NB4 (cell line): ENCODE results near the gene RANGAP1.

Source experiments
- DNase-seq: peaks from one replicate; pipeline ENCODE4 v3.0.0; 2010; ENCODE audit warnings: low read depth
- H3K4me3 ChIP-seq: one replicate; pipeline ENCODE4 v1.5.1; 2011; ENCODE audit warnings: mild to moderate bottlenecking, low read depth, low read length, moderate library complexity
- CTCF ChIP-seq: IDR thresholded peaks from one replicate; pipeline ENCODE4 v1.5.1; 2012; ENCODE audit warnings: low read depth, low read length
- MAX ChIP-seq: IDR thresholded peaks from 2 replicates; pipeline ENCODE4 v1.6.1; 2011; ENCODE audit warnings: low read depth, low read length
- MYC ChIP-seq: IDR thresholded peaks from 2 replicates; pipeline ENCODE4 v1.6.1; 2011; ENCODE audit warnings: low read depth, low read length
- POLR2A ChIP-seq: IDR thresholded peaks from 2 replicates; pipeline ENCODE4 v1.6.1; 2011; ENCODE audit warnings: mild to moderate bottlenecking; ENCODE audit not compliant: insufficient read length; ENCODE audit errors: extremely low read depth

RANGAP1 gene

DNA sequence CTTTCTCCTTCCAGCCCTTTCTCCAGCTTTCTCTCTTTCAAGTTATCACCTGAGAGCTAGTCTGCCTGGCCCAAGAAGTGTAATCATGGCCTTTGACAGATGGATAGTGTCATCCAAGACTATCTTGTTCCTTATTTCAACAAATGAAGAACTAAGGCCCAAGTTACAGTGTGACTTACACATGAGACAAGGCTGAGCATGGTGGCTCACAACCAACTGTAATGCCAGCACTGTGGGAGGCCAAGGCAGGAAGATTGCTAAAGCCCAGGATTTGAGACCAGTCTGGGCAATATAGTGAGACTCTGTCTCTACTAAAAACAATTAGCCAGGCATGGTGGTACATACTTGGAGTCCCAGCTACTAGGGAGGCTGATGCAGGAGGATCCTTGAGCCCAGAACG, 3.7 kb upstream of the RANGAP1 start:
- H3K4me3 ChIP-seq = no peak overlapping the region
- no peak for TF ChIP-seq POLR2A
- TF ChIP-seq MYC = no peak
- TF ChIP-seq CTCF = no peak
- no peak for TF ChIP-seq MAX
- DNase-seq = no peak

- H3K4me3 ChIP-seq = no peak overlapping the region
- TF ChIP-seq MYC = no peak
- DNase-seq = no peak
Observed at GRCh38 chr22:41288245-41288946, 2.4 kb upstream of the RANGAP1 start.

DNA sequence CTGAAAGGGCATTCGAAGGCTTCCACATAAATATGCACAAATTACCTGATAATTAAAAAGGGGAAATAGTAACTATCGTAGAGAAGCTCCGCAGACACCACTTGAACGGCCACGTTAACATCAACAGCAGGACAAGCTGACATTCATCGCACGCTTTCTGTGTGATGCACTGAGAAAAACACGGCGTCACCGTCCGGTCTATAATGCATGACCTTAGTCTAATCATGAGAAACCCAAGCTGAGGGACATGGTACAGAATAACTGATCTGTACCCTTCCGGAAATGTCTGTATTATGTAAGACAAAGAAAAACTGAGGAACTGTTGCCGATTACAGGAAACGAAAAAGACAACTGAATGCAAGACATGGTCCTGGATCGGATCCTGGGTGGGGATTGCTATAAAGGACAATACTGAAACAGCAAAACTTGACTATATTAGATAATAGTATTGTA, 678 bp upstream of the RANGAP1 start:
- peak; percentile 81 for DNase-seq
- peak overlapping the region; percentile 78 for H3K4me3 ChIP-seq
- TF ChIP-seq MYC (0 out of 2 replicates have a peak, but pooled peaks have one; percentile 19), POLR2A (peak; percentile 52), CTCF (no peak), MAX (no peak)

- TF ChIP-seq MYC (0 out of 2 replicates have a peak, but pooled peaks have one; percentile 12), MAX (no peak)
- peak overlapping the region; percentile 91 for H3K4me3 ChIP-seq
- peak; percentile 87 for DNase-seq
Observed at GRCh38 chr22:41285441-41285819, 557 bp downstream of the RANGAP1 start.

GRCh38 chr22:41284465-41284864, 1.5 kb downstream of the RANGAP1 start:
- DNase-seq = no peak
- no peak for TF ChIP-seq MYC
- no peak for TF ChIP-seq CTCF
- no peak for TF ChIP-seq MAX
- TF ChIP-seq POLR2A = no peak
- peak overlapping the region; percentile 91 for H3K4me3 ChIP-seq

DNA sequence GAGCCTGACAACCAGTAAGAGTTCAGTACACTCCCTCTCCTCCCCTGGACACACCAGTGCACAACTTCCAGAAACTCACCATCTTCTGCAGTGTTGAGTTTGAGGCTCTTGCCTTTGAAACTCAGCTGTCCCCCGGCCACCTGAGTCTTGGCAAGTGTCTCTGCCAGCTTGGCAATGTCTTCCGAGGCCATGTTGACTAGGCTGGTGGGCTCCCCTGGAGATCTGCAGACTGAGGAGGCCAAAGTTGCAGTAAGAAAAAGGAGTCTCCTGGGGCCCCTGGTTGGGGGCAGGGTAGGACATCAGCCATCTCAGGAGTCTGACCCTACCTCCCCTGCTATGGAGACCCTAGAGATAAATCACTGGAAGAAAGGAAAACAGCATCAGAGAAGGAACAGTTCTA, 5.1 kb downstream of the RANGAP1 start:
- no peak overlapping the region for H3K4me3 ChIP-seq
- TF ChIP-seq MYC = no peak
- TF ChIP-seq POLR2A = no peak
- no peak for TF ChIP-seq CTCF
- TF ChIP-seq MAX = no peak
- DNase-seq = no peak
